ENCODE data around the gene TPRN.
A peak's percentile ranks its signal among the peaks of the same experiment; 100 is the strongest.

DNA sequence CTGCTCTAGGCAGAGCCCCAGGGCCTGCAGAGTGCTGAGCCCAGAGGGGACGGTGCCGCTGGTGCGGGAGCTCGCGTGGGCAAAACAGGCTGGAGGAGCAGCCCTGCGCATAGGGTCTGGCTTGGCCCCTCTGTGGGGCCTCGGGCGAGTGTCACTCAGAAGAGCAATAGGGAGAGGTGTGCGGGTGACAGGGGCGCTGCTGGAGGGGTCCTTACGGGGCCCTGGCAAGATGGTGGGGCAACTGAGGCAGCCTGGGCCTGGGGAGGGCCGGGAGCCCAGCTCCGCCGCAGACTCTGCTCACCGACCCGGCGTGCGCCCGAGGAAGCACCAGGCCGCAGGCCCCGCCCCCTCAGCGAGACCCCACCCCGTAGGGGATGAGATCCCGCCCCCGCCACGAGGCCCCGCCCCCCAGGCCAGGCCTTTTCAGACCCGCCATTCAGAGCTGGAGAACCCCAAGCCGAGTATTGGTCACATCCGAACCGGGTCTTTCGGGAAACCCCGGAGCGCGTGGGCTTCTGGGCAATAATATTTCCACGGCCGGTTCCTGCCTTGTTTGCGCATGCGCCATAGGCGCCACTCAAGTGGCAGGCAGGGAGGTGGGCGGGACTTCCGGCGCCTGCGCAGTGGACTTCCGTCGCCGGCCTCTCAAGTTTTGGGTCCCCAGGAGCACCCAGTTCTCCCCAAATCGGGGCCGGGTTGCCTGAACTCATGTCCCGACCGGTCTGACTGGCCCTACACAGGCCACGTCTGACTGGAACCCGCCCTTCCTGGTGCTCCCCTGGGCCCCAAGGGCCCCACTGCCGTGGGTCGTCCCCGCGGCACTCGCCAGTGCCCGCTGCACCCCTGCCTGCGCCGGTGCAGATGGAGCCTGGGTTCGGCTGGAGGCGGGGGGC, 22.8 kb upstream of the TPRN start:
- TF ChIP-seq, protein P1, sequence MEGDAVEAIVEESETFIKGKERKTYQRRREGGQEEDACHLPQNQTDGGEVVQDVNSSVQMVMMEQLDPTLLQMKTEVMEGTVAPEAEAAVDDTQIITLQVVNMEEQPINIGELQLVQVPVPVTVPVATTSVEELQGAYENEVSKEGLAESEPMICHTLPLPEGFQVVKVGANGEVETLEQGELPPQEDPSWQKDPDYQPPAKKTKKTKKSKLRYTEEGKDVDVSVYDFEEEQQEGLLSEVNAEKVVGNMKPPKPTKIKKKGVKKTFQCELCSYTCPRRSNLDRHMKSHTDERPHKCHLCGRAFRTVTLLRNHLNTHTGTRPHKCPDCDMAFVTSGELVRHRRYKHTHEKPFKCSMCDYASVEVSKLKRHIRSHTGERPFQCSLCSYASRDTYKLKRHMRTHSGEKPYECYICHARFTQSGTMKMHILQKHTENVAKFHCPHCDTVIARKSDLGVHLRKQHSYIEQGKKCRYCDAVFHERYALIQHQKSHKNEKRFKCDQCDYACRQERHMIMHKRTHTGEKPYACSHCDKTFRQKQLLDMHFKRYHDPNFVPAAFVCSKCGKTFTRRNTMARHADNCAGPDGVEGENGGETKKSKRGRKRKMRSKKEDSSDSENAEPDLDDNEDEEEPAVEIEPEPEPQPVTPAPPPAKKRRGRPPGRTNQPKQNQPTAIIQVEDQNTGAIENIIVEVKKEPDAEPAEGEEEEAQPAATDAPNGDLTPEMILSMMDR (IDR thresholded peaks at IDR 0.05 in 4 of 5, conservative IDR thresholded peaks at IDR 0.05 in 1 of 5): no peak
- TF ChIP-seq POLR2A (IDR thresholded peaks at IDR 0.05): peak; percentile 61
